Measurements from ENCODE around the gene CNOT3. TPM values are rescaled to one million over a fixed set of nuclear protein-coding genes. Genes with fewer than 3 reads are reported as not detected.

The CNOT3 gene
- total RNA-seq, 1 donor from 2014 or later: 17.7 TPM

DNA sequence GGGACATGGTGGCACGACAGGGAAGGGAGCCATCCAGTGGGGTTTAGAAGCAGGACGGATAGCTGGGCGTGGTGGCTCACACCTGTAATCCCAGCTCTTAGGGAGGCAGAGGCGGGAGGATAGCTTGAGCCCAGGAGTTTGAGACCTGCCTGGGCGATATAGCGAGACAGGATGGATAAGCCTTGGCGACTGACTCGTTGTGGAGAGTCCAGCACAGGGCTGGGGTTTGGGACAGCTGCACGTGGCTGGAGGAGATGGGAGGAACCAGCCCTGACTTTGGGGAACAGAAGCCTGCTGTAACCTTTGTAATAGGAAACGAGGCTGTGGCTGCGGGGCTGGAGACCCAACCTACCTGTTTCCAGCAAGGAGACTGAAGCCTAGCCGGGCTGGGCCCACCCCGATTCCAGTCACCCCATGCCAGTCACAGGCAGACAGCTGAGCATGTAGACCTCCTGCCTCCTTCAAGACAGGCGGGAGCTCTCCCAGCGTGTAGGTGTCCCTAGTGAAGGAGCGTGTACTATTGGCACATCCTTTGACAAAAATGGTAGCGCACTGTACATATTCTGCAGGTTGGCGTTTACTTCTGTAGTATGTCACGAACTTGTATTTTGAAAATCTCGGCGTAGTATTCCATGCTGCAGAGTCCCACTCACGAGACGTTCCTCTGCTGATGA, 13.9 kb downstream of the CNOT3 start:
- intact Hi-C loops (cut with DNase I): no loop called here
- Histone ChIP-seq H3K27me3 (no peaks in the 10 kb centered on the region), H3K36me3 (peaks cover 0 to 90% of the 10 kb centered on the region in 2 donors), H3K4me3 (no peak overlapping the region), H3K4me1 (no peaks in the 10 kb centered on the region), H3K27ac (no peak overlapping the region), H3K9me3 (no peaks in the 10 kb centered on the region)
- DNase-seq (ENCODE audit: extremely low spot score in 2 of 2): no peak
- TF ChIP-seq POLR2A (IDR thresholded peaks at IDR 0.05): no peak
- TF ChIP-seq, protein P1, sequence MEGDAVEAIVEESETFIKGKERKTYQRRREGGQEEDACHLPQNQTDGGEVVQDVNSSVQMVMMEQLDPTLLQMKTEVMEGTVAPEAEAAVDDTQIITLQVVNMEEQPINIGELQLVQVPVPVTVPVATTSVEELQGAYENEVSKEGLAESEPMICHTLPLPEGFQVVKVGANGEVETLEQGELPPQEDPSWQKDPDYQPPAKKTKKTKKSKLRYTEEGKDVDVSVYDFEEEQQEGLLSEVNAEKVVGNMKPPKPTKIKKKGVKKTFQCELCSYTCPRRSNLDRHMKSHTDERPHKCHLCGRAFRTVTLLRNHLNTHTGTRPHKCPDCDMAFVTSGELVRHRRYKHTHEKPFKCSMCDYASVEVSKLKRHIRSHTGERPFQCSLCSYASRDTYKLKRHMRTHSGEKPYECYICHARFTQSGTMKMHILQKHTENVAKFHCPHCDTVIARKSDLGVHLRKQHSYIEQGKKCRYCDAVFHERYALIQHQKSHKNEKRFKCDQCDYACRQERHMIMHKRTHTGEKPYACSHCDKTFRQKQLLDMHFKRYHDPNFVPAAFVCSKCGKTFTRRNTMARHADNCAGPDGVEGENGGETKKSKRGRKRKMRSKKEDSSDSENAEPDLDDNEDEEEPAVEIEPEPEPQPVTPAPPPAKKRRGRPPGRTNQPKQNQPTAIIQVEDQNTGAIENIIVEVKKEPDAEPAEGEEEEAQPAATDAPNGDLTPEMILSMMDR (IDR thresholded peaks at IDR 0.05): no peak
- no peak for TF ChIP-seq POLR2AphosphoS5 (IDR thresholded peaks at IDR 0.05; ENCODE audit: insufficient read depth in 1 of 2, low read depth in 1 of 2)

DNA sequence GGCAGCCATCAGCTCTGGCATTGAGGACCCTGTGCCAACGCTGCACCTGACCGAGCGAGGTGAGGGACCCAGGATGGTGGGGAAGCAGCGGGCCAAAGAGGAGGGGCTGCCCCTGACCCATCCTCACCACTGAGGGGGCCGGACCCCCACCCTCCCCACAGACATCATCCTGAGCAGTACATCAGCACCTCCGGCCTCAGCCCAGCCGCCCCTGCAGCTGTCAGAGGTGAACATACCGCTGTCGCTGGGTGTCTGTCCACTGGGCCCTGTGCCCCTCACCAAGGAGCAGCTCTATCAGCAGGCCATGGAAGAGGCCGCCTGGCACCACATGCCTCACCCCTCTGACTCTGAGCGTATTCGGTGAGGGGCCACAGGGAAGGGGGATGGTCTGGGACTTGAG, 14.7 kb downstream of the CNOT3 start:
- Histone ChIP-seq H3K4me3 (no peak overlapping the region), H3K36me3 (peaks cover 0 to 88% of the 10 kb centered on the region in 2 donors), H3K4me1 (no peaks in the 10 kb centered on the region), H3K27me3 (no peaks in the 10 kb centered on the region), H3K27ac (no peak overlapping the region), H3K9me3 (no peaks in the 10 kb centered on the region)
- intact Hi-C loops (cut with DNase I): no loop called here
- TF ChIP-seq POLR2A (IDR thresholded peaks at IDR 0.05): no peak
- TF ChIP-seq, protein P1 (IDR thresholded peaks at IDR 0.05): no peak
- no peak for TF ChIP-seq POLR2AphosphoS5 (IDR thresholded peaks at IDR 0.05; ENCODE audit: insufficient read depth in 1 of 2, low read depth in 1 of 2)
- no peak for DNase-seq (ENCODE audit: extremely low spot score in 2 of 2)

DNA sequence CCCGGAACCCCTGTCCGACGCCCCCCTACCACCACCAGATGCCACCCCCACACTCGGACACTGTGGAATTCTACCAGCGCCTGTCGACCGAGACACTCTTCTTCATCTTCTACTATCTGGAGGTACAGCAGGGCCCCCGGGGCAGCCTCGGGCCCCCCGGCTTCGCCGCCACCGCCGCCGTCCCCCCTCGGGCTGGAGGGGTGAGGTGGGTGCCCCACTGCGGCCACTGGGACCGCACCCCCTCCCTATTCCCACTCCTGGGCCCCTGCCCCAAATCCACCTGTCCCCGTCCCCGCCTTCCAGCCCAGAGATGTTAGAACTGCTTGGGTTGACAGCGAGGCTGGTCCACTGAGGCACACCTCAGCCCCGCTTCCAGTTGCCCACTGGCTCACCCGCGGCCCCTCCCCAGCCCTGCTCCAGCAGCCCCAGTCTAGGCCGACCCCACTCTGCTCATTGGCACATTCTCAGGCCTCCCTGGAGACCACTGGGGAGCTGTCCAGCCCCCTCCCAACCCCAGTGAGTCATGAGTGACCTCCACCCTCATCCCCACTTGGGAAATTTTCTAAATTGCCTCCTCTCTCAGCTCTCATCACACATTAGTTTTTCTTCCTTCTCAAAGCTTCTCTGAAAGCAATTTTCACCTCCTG, 15.4 kb downstream of the CNOT3 start:
- TF ChIP-seq, protein P1 (IDR thresholded peaks at IDR 0.05): no peak
- TF ChIP-seq POLR2AphosphoS5 (IDR thresholded peaks at IDR 0.05; ENCODE audit: insufficient read depth in 1 of 2, low read depth in 1 of 2): no peak
- TF ChIP-seq POLR2A (IDR thresholded peaks at IDR 0.05): no peak
- Histone ChIP-seq H3K4me1 (peaks cover 2% of the 10 kb centered on the region), H3K9me3 (no peaks in the 10 kb centered on the region), H3K36me3 (peaks cover 0 to 85% of the 10 kb centered on the region in 2 donors), H3K27me3 (no peaks in the 10 kb centered on the region), H3K4me3 (no peak overlapping the region), H3K27ac (no peak overlapping the region)
- no peak for DNase-seq (ENCODE audit: extremely low spot score in 2 of 2)
- intact Hi-C loops (cut with DNase I): no loop called here

DNA sequence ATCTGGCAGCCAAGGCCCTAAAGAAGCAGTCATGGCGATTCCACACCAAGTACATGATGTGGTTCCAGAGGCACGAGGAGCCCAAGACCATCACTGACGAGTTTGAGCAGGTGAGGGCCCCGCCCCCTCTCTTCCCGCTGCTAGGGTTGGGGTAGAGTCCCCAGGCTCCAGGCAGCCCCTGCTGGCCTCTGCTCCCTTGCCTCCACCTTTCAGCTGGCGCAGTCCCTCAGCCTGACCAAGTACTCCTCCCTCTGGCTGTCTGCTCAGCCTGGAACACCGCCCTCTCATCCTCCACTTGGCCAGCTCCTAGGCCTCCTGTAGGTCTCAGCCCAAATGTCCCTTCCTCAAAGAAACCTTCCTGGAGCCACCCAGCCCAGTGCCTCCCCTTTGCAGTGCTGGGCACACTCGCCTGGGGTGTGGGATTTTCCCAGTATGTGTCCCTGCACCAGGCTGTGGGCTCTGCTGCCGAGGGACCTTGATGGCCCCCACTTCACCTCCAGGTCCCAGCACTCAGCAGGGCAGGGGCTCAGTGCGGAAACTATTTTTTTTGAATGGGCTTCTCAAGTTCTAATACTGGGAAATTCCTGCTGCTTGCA, 16.3 kb downstream of the CNOT3 start:
- intact Hi-C loops (cut with DNase I): no loop called here
- peaks cover 0 to 79% of the 10 kb centered on the region in 2 donors for H3K36me3 ChIP-seq
- no peaks in the 10 kb centered on the region for H3K9me3 ChIP-seq
- H3K27ac ChIP-seq: no peak overlapping the region
- DNase-seq (ENCODE audit: extremely low spot score in 2 of 2): no peak
- H3K27me3 ChIP-seq: no peaks in the 10 kb centered on the region
- peaks cover 10% of the 10 kb centered on the region for H3K4me1 ChIP-seq
- TF ChIP-seq, protein P1 (IDR thresholded peaks at IDR 0.05): no peak
- TF ChIP-seq POLR2AphosphoS5 (IDR thresholded peaks at IDR 0.05; ENCODE audit: insufficient read depth in 1 of 2, low read depth in 1 of 2): no peak
- no peak for TF ChIP-seq POLR2A (IDR thresholded peaks at IDR 0.05)
- H3K4me3 ChIP-seq: no peak overlapping the region

Data from vagina (tissue), 2 donors.